Neutrophil (primary cell): Measurements from ENCODE around the gene PPM1L.
A peak's percentile ranks its signal among the peaks of the same experiment; 100 is the strongest.
"Not testable (repeated sequence)": the region's sequence is repeated elsewhere in the genome, so short reads cannot be mapped to it uniquely, and the experiment has no call there.

Experiments
- H3K27ac ChIP-seq: fragments of 200-600 bp; sonication (generic); 2 replicates; pipeline ENCODE4 v1.5.1; 2016; ENCODE audit warnings: mild to moderate bottlenecking, moderate library complexity
- H3K27me3 ChIP-seq: fragments of 200-600 bp; sonication (generic); 2 replicates; pipeline ENCODE4 v1.6.0; 2016; ENCODE audit warnings: mild to moderate bottlenecking
- H3K36me3 ChIP-seq: fragments of 200-600 bp; sonication (generic); 2 replicates; pipeline ENCODE4 v1.5.1; 2017
- H3K4me1 ChIP-seq, 2 experiments: fragments of 200-600 bp in 1 of 2; sonication (generic) in 1 of 2; 1 replicate in 1 of 2; 2 replicates in 1 of 2; pipeline versions ENCODE4 v1.5.1 to v1.6.1; 2013 to 2016; ENCODE audit warnings: low read depth in 1 of 2, low read length in 1 of 2, mild to moderate bottlenecking in 1 of 2, moderate library complexity in 1 of 2; ENCODE audit not compliant: control insufficient read depth in 1 of 2, insufficient read depth in 1 of 2
- H3K4me3 ChIP-seq, 2 experiments: fragments of 200-600 bp in 1 of 2; sonication (generic) in 1 of 2; 1 replicate in 1 of 2; 2 replicates in 1 of 2; pipeline ENCODE4 v1.5.1; 2013 to 2016; ENCODE audit warnings: low read depth in 1 of 2, low read length in 1 of 2, mild to moderate bottlenecking in 1 of 2, moderate library complexity in 1 of 2
- H3K9me3 ChIP-seq: fragments of 200-600 bp; sonication (generic); 2 replicates; pipeline ENCODE4 v1.5.1; 2016
- CTCF ChIP-seq: fragments of 200-600 bp; sonication (generic); IDR thresholded peaks from 2 replicates; pipeline ENCODE4 v1.5.1; 2016; ENCODE audit warnings: antibody characterized with exemption

The PPM1L gene

GRCh38 chr3:160982491-160982890 lies 226.5 kb downstream of the PPM1L start:
- H3K4me3 ChIP-seq: peak overlapping the region in 1 of 2 experiments; percentile 11
- H3K27ac ChIP-seq: peak overlapping the region; percentile 84
- no peaks in the 10 kb centered on the region for H3K27me3 ChIP-seq
- H3K36me3 ChIP-seq: no peaks in the 10 kb centered on the region
- H3K4me1 ChIP-seq: peaks cover 72 to 76% of the 10 kb centered on the region in 2 experiments
- no peaks in the 10 kb centered on the region for H3K9me3 ChIP-seq
- no peak for TF ChIP-seq CTCF

GRCh38 chr3:160983900-160984299 lies 227.9 kb downstream of the PPM1L start:
- not testable (repeated sequence) for H3K27me3 ChIP-seq, H3K4me3 ChIP-seq, H3K27ac ChIP-seq, H3K9me3 ChIP-seq, H3K36me3 ChIP-seq
- H3K4me1 ChIP-seq: peaks cover 58 to 62% of the 10 kb centered on the region in 2 experiments

- Histone ChIP-seq H3K36me3 (no peaks in the 10 kb centered on the region), H3K27ac (peak overlapping the region; percentile 53), H3K4me1 (peaks cover 36 to 40% of the 10 kb centered on the region in 2 experiments), H3K4me3 (peak overlapping the region in 1 of 2 experiments; percentile 16), H3K9me3 (no peaks in the 10 kb centered on the region), H3K27me3 (no peaks in the 10 kb centered on the region)
- TF ChIP-seq CTCF: no peak
These were observed 230.0 kb downstream of the PPM1L start for GRCh38 chr3:160986069-160986468.

GRCh38 chr3:160987982-160988964 lies 232.2 kb downstream of the PPM1L start:
- no peak for TF ChIP-seq CTCF
- H3K4me1 ChIP-seq: peaks cover 14 to 18% of the 10 kb centered on the region in 2 experiments
- H3K9me3 ChIP-seq: no peaks in the 10 kb centered on the region
- H3K4me3 ChIP-seq: no peak overlapping the region
- H3K27me3 ChIP-seq: no peaks in the 10 kb centered on the region
- no peak overlapping the region for H3K27ac ChIP-seq
- H3K36me3 ChIP-seq: no peaks in the 10 kb centered on the region

- no peak overlapping the region for H3K27ac ChIP-seq
- no peak overlapping the region for H3K4me3 ChIP-seq
- peaks cover 14 to 16% of the 10 kb centered on the region in 2 experiments for H3K4me1 ChIP-seq
- H3K27me3 ChIP-seq: no peaks in the 10 kb centered on the region
- no peaks in the 10 kb centered on the region for H3K9me3 ChIP-seq
- no peak for TF ChIP-seq CTCF
- H3K36me3 ChIP-seq: no peaks in the 10 kb centered on the region
These were observed 234.4 kb downstream of the PPM1L start for GRCh38 chr3:160990446-160990845.

- Histone ChIP-seq H3K9me3 (no peaks in the 10 kb centered on the region), H3K27me3 (no peaks in the 10 kb centered on the region), H3K4me1 (no peaks in the 10 kb centered on the region), H3K27ac (no peak overlapping the region), H3K36me3 (no peaks in the 10 kb centered on the region), H3K4me3 (no peak overlapping the region)
- no peak for TF ChIP-seq CTCF
These were observed 236.7 kb downstream of the PPM1L start for GRCh38 chr3:160992712-160993111.
